Measurements from ENCODE around the gene MILR1.
"Not testable (repeated sequence)": the region's sequence is repeated elsewhere in the genome, so short reads cannot be mapped to it uniquely, and the experiment has no call there.

MILR1 gene

GRCh38 chr17:64428406-64428805, 20.5 kb upstream of the MILR1 start:
- no peak for DNase-seq (ENCODE audit: low read depth, low spot score)

- not testable (repeated sequence) for DNase-seq (ENCODE audit: low read depth, low spot score)
Observed at GRCh38 chr17:64430036-64430435, 18.9 kb upstream of the MILR1 start.

DNA sequence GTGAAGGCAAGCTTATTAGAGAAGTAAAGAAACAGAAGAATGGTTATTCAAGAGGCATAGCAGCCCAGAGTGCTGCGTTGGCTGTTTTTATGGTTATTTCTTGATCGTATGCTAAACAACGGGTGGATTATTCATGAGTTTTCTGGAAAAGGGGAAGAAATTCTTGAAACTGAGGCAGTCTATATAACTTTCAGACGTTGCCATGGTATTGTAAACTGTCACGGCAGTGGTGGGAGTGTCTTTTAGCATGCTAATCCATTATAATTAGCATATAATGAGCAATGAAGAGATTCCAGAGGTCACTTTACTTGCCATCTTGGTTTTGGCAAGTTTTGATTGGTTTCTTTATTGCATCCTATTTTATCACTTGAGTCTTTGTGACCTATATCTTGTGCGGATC, 17.4 kb upstream of the MILR1 start:
- DNase-seq (ENCODE audit: low read depth, low spot score), result no peak

- no peak for DNase-seq (ENCODE audit: low read depth, low spot score)
Observed at GRCh38 chr17:64437944-64438525, 10.9 kb upstream of the MILR1 start.

DNA sequence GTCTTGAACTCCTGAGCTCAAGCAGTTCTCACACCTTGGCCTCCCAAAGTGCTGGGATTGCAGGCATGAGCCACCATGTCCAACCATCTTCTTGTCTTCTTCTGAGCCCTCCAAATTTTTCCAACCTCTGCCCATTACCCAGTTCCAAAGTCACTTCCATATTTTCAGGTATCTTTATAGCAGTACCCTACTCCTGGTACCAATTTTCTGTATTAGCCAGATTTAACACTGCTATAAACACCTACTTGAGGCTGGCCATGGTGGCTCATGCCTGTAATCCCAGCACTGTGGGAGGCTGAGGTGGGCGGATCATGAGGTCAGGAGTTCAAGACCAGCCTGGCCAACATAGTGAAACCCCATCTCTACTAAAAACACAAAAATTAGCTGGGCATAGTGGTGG, 9.4 kb upstream of the MILR1 start:
- not testable (repeated sequence) for DNase-seq (ENCODE audit: low read depth, low spot score)

DNA sequence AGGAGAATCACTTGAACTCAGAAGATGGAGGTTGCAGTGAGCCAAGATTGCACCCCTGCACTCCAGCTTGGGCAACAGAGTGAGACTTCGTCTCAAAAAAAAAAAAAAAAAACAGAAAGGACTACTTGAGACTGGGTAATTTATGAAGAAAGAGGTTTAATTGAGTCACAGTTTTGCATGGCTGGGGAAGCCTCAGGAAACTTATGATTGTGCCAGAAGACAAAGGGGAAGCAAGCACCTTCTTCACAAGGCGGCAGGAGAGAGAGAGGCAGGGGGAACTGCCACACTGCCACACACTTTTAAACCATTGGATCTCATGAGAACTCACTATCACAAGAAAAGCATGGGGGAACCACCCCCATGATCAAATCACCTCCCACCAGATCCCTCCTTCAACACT, 9.0 kb upstream of the MILR1 start:
- DNase-seq (ENCODE audit: low read depth, low spot score), result no peak

DNA sequence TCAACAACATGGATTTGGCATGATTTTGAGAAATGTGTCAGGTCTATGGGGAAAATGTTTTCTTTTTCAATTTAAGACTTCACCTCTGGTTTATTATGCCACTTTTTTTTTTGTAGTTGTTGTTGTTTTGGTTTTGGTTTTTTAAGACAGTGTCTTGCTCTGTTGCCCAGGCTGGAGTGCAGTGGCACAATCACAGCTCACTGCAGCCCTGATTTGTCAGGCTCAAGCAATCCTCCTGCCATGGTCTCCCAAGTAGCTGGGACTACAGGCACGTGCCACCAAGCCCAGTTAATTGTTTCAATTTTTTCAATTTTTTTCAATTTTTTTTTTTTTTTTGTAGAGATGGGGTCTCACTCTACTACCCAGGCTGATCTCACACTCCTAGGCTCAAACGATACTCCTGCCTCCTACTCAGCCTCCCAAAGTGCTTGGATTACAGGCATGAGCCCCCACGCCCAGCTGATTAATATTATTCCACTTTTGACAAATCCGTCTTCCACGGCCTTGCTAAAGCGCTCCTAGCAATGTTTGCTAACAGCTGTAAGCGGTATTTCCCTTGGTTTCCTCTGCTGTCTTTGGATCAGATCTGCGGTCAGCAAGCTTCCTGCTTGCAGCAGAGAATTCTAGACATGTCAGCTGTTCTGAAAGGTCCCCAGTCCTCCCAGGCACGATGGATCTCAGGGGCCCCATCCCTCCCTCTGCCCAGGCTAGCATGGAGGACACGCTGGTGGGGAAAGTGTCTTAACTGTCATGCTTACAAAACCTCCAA, 7.0 kb upstream of the MILR1 start:
- DNase-seq (ENCODE audit: low read depth, low spot score), result no peak

GRCh38 chr17:64442541-64442971, 6.4 kb upstream of the MILR1 start:
- no peak for DNase-seq (ENCODE audit: low read depth, low spot score)

DNA sequence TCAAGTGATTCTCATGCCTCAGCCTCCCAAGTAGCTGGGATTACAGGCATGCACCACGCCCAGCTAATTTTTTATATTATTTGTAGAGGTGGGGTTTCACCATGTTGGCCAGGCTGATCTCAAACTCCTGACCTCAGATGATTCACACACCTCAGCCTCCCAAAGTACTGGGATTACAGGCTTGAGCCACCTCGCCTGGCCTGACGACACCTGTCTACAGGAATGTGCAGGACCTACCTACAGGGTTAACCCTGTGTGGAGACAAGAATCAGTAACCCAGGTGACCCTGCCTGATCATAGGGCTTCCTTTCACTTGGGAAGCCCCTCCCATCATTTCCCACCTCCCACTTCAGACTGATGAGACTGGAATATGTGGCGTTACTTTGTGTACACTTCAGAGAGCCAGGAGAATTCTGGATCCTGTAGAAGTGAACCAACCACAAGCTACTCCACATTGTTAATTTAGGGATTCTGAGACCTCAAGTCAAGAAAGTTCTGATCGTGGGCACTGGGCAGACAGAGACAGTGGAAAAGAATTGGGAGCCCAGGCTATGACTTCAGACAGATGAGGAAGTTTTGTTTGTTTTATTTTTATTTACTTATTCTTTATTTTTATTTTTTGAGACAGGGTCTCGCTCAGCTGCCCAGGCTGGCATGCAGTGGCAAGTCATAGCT, 5.7 kb upstream of the MILR1 start:
- no peak for DNase-seq (ENCODE audit: low read depth, low spot score)

- no peak for DNase-seq (ENCODE audit: low read depth, low spot score)
Observed at GRCh38 chr17:64447526-64447925, 1.4 kb upstream of the MILR1 start.

- DNase-seq (ENCODE audit: low read depth, low spot score), result no peak
Observed at GRCh38 chr17:64449545-64449944, 630 bp downstream of the MILR1 start.

- DNase-seq (ENCODE audit: low read depth, low spot score), result no peak
Observed at GRCh38 chr17:64455993-64456885, 7.3 kb downstream of the MILR1 start.

DNA sequence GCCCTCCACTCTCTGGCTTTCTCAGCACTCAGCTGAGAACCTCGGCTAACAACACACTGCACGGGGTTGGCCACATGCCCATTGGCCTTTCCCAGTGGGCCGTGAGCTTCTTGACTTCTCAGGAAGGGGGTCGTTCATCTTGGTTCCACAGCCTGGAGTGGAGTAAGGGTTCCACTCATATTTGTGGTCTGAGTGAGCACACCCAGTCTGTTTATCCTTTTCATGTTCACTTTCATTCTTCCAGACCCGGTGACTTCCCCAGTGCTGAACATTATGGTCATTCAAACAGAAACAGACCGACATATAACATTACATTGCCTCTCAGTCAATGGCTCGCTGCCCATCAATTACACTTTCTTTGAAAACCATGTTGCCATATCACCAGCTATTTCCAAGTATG, 8.2 kb downstream of the MILR1 start:
- no peak for DNase-seq (ENCODE audit: low read depth, low spot score)

DNA sequence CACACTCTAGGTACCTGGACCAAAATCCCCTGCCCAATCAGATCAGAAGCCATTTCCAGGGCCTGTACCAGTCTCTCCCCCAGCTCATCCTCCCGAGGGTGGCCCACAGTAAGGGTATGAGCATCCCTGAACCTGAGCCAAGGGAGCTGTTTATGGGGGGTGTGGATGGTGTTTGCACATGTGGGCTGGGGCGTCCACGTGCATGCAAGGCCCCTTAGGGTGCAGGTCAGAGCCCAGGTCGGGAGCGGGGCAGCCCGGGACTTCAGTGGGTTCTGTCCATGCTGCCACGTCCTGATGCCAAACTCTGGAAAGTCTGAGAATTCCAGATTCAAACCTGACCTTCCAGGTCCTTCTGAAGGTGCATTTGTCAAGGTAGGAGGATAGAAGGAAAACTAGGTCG, 9.8 kb downstream of the MILR1 start:
- DNase-seq (ENCODE audit: low read depth, low spot score), result no peak

DNA sequence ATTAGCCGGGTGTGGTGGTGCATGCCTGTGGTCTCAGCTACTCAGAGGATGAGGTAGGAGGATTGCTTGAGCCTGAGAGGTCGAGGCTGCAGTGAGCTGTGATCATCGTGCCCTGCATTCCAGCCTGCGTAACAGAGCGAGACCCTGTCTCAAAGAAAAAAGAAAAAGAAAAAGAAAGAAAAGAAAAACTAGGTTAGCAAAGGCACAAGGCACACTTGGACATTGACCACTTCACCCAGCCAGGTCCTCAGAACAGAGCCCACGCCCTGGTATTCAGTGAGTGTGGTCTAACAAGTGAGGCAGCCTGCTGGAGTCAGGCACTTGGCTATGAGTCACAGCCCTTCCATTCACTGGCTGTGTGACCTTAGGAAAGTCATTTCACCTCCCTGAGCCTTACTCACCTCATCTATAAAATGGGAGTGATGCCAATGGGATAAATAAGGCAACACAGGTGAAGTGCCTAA, 10.4 kb downstream of the MILR1 start:
- DNase-seq (ENCODE audit: low read depth, low spot score), result no peak

- not testable (repeated sequence) for DNase-seq (ENCODE audit: low read depth, low spot score)
Observed at GRCh38 chr17:64459818-64460217, 10.9 kb downstream of the MILR1 start.

GRCh38 chr17:64460955-64461354, 12.0 kb downstream of the MILR1 start:
- DNase-seq (ENCODE audit: low read depth, low spot score), result no peak

- no peak for DNase-seq (ENCODE audit: low read depth, low spot score)
Observed at GRCh38 chr17:64461788-64462187, 12.9 kb downstream of the MILR1 start.

- no peak for DNase-seq (ENCODE audit: low read depth, low spot score)
Observed at GRCh38 chr17:64466019-64466735, 17.3 kb downstream of the MILR1 start.

DNA sequence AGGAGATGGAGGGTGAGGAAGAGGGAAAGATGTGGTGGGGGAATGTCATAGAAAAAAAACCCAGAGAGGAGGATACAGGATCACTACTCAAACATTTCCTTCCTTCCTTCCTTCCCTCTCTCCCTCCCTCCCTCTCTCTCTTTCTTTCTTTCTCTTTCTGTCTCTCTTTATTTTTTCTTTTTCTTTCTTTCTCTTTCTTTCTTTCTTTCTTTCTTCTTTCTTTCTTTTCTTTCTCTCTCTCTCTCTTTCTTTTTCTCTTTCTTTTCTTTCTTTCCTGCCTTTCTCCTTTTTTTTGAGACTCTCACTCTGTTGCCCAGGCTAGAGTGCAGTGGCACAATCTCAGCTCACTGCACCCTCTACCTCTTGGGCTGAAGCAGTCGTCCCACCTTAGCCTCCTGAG, 17.9 kb downstream of the MILR1 start:
- DNase-seq (ENCODE audit: low read depth, low spot score), result not testable (repeated sequence)

DNA sequence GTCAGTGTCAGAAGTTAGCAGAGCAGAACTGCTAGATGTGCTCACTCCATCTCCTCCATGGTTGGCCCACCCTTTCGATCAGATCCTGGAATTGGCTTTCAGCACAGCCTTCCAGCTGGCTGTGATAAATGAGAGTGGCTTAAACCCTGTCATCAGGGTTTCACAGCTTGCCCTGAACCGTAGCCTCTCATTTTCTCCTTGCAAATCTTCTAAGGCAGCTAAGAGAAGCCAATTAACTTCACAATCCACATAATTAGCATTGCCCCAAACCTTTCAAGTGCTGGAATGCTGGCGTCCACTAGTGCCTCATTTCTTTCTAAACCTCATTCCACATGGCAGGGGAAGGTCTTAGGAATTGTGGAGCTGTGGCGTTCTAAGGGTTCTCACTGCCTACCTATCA, 21.7 kb downstream of the MILR1 start:
- no peak for DNase-seq (ENCODE audit: low read depth, low spot score)
